ENCODE measurements around the gene EMC8. TPM values are rescaled to one million over a fixed set of nuclear protein-coding genes. Genes with fewer than 3 reads are reported as not detected.
"Not testable (repeated sequence)": the region's sequence is repeated elsewhere in the genome, so short reads cannot be mapped to it uniquely, and the experiment has no call there.

Gene EMC8
- total RNA-seq, 1 donor from 2014 or later: 21.4 TPM

DNA sequence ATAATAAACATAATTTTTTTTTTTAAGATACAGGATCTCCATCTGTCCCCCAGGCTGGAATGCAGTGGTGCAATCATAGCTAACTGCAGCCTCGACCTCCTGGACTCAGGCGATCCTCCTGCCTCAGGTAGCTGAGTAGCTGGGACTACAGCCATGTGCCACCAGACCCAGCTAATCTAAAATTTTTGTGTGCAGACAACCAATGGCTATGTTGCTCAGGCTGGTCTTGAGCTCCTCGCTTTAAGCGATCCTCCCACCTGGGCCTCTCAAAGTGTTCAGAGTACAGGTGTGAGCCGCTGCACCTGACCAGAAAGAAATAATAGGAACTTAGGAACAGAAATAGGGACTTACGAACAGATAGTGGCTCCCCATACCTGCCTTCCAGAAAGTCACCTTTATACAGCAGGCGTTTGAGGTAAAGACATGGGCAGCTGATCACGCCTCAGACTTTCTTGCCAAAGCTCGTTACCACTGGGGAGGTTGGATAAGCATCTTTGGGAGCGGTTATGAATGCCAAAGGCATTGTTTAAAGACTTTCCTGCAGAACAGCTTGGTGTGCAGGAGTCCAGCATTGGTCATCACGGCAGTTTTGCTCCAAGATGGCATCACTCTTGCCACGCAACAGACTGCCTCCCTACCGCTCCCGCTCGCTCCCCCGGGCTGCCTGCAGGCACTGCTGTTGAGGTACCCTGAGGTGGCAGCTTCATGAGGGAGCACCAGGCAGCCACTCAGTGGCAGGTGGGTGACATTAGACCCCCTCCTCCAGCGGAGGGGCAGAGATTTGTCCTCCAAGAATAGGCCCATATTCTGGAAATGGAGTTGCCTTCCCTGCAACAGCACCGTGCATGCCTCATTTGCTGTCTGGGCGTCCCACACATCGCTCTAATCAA lies 13.7 kb upstream of the EMC8 start:
- no peak for DNase-seq (ENCODE audit: low spot score)

DNA sequence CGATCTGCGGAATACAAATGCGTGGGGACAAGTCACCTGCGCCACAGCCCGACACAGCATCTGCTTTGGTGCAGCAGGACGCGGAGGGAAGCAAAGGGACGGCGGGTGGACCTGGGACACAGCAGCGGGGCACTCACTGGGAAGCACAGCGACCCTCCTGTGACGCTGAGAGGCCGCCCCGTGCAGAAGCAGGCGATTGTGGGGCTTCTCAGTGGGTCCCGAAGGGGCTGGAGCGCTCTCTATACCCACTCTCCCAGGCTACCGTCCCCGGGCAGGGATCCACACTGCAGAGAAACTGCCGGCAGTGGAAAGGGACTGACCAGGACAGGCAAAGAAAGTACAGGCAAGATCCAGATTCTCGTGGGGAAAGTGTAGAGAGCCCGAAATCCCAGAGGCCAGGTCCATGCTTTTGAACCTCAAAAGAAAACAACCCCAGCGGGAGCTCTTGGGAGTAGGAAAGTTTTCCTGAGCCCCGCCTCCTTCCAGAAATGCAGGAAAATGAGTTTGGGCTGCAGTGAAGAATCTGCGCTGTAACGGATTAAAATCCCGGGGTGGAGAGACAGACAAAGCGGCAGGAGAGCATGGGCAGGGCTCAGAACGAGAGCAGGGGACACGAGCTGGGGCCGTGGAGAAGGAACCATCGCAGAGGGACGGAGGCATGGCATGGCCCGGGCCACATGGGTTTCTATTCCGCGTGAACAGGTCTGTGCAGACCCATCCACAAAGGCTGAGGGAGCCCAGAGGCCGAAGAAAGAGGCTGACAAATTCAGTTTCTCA lies 12.9 kb upstream of the EMC8 start:
- DNase-seq (ENCODE audit: low spot score): no peak

DNA sequence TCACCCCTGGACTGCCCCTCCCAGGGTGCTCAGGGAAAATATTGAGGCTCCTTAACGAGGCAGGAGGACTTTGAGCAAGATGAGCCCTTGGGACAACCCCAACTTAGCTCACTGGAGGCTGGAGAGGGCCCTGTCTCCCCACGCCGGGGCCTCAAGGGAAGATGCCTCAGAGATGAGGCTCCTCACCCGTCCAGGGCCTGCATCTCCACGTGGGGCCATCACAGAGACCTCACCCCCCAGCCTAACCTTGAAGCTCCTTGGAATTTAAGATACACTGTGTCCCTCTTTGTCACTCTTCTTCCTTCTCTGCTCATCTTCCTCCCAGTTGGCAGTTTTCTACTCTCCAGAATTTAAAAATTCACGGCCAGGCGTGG lies 11.4 kb upstream of the EMC8 start:
- no peak for DNase-seq (ENCODE audit: low spot score)

DNA sequence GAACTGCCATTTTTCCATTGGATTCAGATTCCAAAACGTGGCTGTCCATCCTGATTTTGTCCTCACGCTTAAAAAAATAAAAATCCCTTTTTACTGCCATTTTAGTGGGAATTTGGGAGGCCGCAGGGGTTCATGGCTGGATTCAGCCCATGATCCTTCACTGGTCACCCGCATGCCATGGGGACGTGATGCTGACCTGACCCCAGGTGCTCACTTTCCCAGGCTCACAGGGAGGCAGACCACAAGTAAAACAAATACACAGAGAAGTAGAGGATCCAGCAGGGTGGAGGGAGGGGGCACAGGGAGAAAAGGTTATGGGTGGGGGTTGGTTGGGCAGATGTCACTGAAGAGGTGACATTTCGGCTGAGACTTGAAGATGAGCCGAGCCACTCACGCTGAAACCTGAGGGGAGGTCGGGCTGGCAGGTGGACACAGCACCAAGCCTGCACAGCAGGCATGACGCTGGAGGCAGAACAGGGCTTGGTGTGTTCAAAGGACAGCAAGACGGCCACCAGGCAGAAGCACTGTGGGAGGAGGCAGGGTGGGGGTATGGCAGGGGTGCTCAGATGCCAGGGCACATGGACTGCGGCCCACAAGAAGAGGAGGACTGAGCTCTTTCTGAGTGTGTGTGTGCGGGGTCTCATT lies 10.9 kb upstream of the EMC8 start:
- no peak for DNase-seq (ENCODE audit: low spot score)

DNA sequence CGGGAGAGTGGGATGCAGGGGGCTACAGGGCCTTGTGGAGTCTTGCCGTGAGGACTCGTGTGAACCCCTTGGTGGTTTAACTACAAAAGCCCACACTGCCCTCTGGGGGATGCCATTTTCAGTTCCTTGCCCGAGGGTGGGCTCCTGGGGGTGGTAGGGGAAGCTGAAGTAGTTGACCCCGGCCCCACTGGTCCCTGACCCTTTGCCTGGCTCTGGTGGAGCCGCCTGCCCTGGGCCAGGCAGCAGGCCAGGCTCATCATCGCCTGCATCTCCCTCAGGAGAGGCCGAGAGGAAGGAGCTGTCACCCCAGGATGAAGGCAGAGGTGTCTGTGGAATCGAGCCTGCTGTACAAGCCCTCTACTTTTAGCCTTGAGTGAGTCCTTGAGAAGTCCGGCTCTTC lies 10.3 kb upstream of the EMC8 start:
- no peak for DNase-seq (ENCODE audit: low spot score)

DNA sequence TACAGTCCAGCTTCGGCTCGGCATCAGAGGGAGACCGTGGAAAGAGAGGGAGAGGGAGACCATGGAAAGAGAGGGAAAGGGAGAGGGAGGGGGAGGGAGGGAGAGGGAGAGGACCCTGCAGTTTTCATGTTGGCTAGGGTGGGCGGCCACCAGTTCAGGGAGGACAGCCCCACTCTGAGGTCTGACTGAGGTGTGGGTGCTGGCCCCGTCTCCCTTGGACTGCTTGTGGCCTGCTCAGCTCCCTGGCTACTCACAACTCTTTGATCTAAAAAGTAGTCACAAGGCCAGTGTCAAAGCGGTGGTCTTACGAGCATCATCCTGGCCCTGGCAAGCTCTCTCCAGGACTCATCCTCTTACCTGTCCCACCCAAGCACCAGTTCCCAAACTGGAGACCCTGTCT lies 9.6 kb upstream of the EMC8 start:
- DNase-seq (ENCODE audit: low spot score): no peak

DNA sequence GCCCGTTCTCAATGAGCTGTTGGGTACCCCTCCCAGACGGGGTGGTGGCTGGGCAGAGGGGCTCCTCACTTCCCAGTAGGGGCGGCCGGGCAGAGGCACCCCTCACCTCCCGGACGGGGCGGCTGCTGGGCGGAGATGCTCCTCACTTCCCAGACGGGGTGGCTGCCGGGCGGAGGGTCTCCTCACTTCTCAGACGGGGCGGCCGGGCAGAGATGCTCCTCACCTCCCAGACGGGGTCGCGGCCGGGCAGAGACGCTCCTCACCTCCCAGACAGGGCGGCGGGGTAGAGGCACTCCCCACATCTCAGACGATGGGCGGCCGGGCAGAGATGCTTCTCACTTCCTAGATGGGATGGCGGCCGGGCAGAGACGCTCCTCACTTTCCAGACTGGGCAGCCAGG lies 8.8 kb upstream of the EMC8 start:
- DNase-seq (ENCODE audit: low spot score): not testable (repeated sequence)

DNA sequence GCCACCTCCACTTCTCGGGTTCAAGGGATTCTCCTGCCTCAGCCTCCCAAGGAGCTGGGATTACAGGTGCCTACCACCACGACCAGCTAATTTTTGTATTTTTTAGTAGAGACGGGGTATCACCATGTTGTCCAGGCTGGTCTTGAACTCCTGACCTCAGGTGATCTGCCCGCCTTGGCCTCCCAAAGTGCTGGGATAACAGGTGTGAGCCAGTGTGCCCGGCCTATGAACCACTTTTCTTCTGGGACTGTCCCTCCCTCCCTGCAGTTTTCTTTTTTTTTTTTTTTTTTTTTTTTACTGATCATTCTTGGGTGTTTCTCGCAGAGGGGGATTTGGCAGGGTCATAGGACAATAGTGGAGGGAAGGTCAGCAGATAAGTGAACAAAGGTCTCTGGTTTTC lies 8.0 kb upstream of the EMC8 start:
- not testable (repeated sequence) for DNase-seq (ENCODE audit: low spot score)

DNA sequence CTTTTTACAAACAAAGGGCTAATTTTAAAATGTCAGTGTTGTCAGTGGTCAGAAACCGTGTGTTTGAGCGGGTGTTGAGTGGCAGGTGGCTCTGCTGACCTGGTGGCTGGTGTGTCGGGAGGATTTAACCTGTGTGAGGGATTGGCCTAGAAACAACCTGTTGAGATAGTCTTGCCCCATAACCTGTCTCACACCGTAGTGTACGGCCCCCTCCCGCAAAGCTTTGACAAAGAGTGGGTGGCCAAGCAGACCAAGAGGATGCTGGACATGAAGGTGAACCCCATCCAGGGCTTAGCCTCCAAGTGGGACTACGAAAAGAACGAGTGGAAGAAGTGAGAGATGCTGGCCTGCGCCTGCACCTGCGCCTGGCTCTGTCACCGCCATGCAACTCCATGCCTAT lies 7.2 kb upstream of the EMC8 start:
- no peak for DNase-seq (ENCODE audit: low spot score)

DNA sequence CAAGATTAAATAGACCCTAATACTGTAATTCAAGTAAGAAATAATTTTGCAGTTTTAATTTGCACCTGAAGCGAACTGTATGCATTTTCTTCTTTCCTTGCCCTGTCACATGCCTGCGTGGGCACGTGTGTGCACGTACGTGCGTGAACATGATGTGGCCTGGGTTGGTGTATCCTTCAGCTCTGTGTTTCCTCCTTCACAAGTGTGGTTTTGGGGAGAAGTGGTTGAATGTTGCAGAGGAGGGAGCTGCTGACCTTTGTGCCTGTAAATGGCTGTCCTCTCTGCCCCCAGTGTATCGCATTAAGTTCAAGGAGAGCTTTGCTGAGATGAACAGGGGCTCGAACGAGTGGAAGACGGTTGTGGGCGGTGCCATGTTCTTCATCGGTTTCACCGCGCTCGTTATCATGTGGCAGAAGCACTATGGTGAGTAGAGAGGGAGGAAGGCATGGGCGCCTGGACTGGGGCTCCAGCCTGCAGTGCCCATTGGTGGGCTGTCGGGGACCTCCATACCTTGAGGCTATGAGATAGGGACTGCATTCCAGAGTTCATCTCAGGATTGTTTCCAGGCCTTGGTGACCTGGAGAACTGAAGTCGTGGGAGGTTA lies 6.2 kb upstream of the EMC8 start:
- DNase-seq (ENCODE audit: low spot score): no peak

DNA sequence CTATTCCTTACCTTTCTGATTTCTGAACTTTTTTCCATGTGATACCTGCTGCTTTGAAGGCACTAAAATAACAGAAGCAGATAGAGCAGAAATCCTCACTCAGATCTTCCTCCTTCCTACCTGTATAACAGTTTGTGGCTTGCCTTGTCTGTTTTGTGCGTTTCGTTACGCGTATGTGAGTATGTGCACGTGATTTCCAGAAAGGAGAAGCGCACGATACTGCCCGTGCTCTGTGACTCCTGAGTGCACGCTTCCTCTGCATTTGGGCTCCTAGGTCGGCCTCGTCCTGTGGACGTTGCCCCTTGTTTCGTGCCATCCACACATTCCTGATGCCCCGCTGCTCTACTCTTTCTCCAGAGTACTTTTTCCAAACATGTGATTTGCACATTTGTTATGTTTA lies 4.2 kb upstream of the EMC8 start:
- DNase-seq (ENCODE audit: low spot score): no peak

DNA sequence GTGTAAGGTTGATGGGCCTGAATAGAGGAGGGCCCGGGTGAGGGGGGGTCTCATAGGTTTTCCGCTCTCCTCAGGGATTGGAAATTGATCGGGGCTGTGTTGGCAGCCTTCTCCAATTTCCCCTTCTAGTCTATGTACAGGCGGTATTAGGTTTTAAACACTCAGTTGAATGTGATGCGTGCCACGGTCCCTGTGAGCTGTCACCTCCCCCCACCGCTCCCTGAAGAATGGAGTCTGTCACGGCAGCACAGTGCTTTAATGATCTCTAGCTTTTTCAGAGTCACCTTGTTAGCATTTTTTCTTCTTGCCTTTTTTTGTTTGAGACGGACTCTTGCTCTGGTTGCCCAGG lies 951 bp upstream of the EMC8 start:
- DNase-seq (ENCODE audit: low spot score): no peak

DNA sequence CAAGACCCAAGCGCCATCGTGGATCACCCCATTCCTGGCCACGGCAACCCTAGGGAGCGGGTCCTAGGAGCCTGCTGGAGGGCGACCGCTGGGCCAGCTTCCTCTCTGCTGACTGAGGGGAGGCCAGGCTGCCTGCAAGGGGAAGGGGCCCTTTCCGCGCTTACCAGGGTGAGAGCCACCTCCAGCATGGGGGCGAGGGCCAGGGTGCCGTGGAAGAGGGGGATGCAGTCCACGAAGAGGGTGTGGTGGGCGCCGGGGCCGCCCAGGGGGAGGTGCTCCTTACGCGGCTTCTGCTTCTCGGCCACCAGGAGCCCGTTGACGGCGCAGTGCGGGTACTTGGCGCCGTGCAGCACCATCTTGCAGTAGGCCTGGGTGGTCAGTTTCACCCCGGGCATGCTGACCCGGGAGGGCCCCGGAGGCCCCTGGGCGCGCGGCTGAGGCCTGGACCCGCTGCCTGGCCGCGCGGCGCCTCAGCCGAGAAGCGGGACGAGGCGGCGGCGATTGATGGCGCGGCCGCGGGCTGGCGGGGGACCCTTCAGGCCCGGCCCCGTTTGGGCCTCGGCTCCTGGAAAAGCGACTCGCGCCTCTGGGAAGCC lies 345 bp downstream of the EMC8 start:
- peak; percentile 15 for DNase-seq (ENCODE audit: low spot score)

DNA sequence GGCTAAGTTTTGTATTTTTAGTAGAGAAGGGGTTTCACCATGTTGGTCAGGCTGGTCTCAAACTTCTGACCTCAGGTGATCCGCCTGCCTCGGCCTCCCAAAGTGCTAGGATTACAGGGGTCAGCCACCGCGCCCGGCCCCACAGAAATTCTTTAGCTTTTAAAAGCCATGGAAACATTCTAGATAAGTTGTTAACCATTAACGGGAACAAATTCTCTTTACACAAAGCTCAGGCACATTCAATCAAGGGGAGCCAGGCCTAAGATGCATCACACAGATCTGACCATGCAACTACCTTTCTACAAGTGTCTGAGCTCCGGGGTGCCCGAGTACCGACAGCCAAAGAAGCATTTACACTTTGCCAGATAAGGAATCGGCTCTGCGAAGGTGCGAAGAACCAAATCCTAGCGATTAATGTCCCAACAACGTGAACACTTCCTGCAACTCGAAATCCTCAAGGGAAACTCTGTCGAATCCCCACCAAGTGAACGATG lies 1.0 kb downstream of the EMC8 start:
- no peak for DNase-seq (ENCODE audit: low spot score)

DNA sequence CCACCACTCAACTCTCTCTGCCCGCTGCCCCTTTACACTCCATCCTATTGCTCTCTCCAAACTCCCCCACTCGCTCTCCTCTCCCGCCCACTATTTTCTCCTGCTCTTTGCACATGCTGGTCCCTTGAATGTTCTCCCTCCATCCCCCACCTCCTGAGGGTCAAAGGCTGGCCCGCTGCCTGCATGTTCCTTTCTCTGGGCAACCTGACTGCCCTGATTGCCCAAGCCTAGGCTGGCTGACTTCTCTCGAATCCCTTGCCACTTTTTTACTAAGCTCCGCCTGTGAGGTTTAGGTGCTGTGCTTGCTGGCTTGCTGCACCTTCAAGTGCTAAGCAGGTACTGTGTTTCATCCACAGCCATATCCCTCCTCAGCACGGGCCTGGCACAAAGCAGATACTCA lies 2.7 kb downstream of the EMC8 start:
- DNase-seq (ENCODE audit: low spot score): no peak

DNA sequence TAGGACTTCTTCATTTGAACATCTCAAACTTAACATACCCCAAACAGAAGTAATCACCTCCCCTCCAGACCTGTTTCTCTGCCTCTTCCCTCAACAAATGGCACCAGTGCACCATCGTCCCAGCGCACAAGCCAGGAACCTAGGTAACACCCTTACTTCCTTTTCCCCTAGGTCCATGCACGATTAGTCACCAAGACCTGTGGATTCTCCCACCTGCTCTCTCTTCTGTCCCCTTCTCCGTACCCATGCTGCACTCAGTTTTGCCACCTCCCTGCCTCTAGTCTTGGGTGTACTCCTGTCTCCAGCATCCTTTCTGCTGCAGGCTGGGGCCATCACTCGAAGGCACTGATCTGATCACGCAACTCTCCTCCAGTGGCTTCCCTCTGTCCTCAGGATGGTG lies 3.2 kb downstream of the EMC8 start:
- DNase-seq (ENCODE audit: low spot score): no peak

DNA sequence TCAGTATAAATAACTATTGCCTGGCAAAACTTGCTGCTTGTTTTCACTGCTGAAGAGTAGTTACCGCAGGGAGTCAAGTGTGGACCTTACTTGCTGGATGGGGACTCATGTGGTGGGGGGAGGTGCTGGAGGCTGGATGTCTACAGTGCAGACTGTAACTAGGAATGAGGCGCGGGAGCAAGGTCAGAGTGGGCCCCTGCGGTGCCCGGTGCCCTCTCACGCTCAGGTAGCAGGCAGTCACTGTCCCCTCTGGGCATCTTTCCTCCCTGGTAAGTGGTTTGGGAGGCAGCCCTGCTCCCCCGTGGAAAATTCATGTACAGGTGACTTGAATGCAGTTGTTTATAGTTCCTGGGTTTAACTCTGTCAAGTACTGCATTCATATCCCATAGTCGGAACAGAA lies 4.6 kb downstream of the EMC8 start:
- no peak for DNase-seq (ENCODE audit: low spot score)

DNA sequence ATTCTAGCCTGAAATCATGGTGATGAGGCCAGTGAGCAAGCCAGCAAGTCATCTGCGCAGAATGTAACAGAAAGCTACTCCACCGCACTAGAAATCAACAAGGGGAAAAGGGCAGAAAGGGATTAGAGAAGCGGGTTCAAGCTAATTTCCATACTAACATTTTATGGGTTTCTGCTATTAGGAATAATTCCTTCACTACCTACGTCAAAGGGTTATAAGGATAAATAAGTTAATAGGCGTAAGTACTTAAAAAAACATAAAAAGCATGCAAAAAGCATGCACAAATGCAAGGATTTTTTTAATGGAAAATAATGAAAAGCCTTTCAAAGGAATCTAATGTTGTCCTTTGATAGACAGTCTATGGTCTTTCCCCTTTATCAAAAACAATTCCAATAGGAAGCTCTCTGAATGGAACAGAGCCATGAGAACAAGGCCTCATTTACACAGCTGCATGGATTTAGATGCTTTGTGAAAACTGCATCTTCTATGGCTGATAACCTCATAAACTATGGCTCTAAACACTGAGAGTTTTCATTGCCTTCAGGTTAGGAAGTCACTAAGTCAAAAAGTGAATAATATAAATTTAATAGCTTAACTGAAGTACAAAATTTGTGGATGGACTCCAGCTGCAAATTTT lies 5.6 kb downstream of the EMC8 start:
- no peak for DNase-seq (ENCODE audit: low spot score)

DNA sequence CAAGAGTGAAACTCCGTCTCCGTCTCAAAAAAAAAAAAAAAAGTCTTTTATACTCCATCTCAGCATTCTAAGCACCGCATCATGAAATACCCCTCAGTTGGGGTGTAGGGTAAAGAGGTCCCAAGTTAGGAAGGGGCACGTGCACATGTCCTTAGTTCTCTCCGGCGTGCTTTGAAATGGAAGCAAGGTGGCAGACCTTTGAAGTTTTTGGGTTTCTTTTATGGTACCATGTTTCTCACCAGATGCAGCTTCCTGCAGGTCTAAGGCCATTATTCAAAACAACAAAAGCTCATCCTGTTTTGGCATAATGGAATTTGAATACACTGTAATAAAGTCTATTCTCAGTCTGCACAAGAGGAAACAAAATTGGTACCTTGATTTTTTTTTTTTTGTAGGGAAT lies 9.6 kb downstream of the EMC8 start:
- DNase-seq (ENCODE audit: low spot score): no peak

DNA sequence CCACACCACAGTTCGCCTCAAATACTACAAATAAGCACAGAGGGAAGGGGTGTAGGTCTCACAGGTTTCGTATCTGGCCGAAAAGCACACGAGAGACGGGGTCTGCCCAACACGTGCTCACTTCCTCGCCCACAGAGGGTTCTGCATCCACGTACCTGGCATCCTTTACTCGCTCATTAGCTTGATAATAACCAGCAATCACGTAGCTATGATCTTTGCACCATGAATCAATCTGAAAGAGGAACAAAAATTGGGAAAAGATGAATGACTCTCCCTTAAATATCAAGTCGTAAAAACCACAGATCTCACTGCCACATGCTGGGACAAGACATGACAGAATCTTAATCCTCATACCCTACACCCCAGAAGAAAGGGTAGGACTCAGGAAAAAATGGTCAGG lies 10.5 kb downstream of the EMC8 start:
- no peak for DNase-seq (ENCODE audit: low spot score)

DNA sequence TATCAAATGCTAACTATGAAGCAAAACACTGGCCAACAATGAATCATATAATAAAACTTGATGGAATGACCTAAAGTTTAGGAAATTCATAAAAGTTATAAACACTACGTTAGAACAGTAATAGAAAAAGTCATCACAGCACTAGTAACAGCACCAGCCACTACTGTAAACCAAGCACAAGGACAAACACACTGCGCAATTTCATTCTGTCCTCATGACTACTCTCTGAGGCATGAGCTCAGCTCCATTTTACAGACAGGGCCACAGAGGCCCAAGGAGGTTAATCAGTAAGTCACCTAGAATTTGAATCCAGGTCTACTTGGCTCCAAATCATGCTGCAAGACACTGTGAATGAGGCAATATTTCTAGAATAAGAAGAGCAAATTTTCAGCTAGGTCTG lies 13.4 kb downstream of the EMC8 start:
- DNase-seq (ENCODE audit: low spot score): no peak
